ENCODE measurements around the gene UBE2J1.

Gene UBE2J1

GRCh38 chr6:89355511-89356194 lies 3.1 kb upstream of the UBE2J1 start:
- CTCF ChIA-PET: interaction anchor here (0.7 to 4.3 kb wide), 7 partner anchors 10 to 332 kb away, joined by 3 to 43 read pairs (median 3); no protein-coding TSS in a partner anchor
- H3K4me3 ChIP-seq (ENCODE audit: low read depth, low read length): no peak overlapping the region

More at GRCh38 chr6:89355511-89356194, 3.1 kb upstream of the UBE2J1 start:
- POLR2A ChIA-PET: no interaction called here
- Histone ChIP-seq H3K9me3 (ENCODE audit: control insufficient read depth, insufficient read depth, low read depth, low read length) (no peaks in the 10 kb centered on the region), H3K4me1 (ENCODE audit: control insufficient read depth, insufficient read depth, low read length) (0 out of 2 replicates have a peak, but pooled peaks cover 3% of the 10 kb centered on the region), H3K27ac (ENCODE audit: extremely low read depth, low read depth, low read length) (no peak overlapping the region), H3K36me3 (ENCODE audit: control insufficient read depth in 2 of 2, insufficient read depth in 1 of 2, low read length in 2 of 2) (no peaks in the 10 kb centered on the region)
- no peak for TF ChIP-seq ZNF341 (tag by site-specific recombination; IDR thresholded peaks at IDR 0.05; ENCODE audit: low read depth)
- TF ChIP-seq GFI1B (tag by site-specific recombination; IDR thresholded peaks at IDR 0.05): no peak
- no peak for TF ChIP-seq ZBTB21 (tag by site-specific recombination; IDR thresholded peaks at IDR 0.05)
- TF ChIP-seq ZBTB10 (tag by site-specific recombination; IDR thresholded peaks at IDR 0.05): no peak
- TF ChIP-seq HOXC10 (CRISPR knock-in tag; IDR thresholded peaks at IDR 0.05): no peak
- TF ChIP-seq ZNF501 (tag by site-specific recombination; IDR thresholded peaks at IDR 0.05): no peak
- no peak for TF ChIP-seq KLF9 (tag by site-specific recombination; IDR thresholded peaks at IDR 0.05; ENCODE audit: low read depth)
- TF ChIP-seq ZNF214 (tag by site-specific recombination; IDR thresholded peaks at IDR 0.05; ENCODE audit: borderline replicate concordance): no peak
- TF ChIP-seq ZNF701 (tag by site-specific recombination; IDR thresholded peaks at IDR 0.05): no peak
- TF ChIP-seq ZNF362 (tag by site-specific recombination; IDR thresholded peaks at IDR 0.05): no peak
- no peak for TF ChIP-seq ZNF518A (tag by site-specific recombination; conservative IDR thresholded peaks at IDR 0.05; ENCODE audit: low read depth)

Data from HEK293 (cell line).